ENCODE data around the gene ZNF524. TPM values are rescaled to one million over a fixed set of nuclear protein-coding genes. Genes with fewer than 3 reads are reported as not detected.

ZNF524 gene
- total RNA-seq, 1 experiment from 2014 or later: 26.4 TPM

GRCh38 chr19:55584871-55585270 is 15.2 kb upstream of the ZNF524 start:
- ChIA-PET CTCF (interaction anchor here (0.5 kb wide), 1 partner anchor 91 kb away, joined by 4 read pairs; no protein-coding TSS in a partner anchor), POLR2A (no interaction called here)
- Histone ChIP-seq H3K36me3 (ENCODE audit: control insufficient read depth, insufficient read depth, low read length) (no peaks in the 10 kb centered on the region; the same call in 1 of the 2 replicates), H3K27ac (ENCODE audit: low read length) (no peak overlapping the region), H3K27me3 (ENCODE audit: control insufficient read depth, insufficient read depth, low read length) (no peaks in the 10 kb centered on the region), H3K9me3 (ENCODE audit: control insufficient read depth, insufficient read depth, low read depth, low read length) (no peaks in the 10 kb centered on the region), H3K4me3 (ENCODE audit: low read depth in 2 of 2, low read length in 2 of 2) (no peak overlapping the region), H3K4me1 (ENCODE audit: control insufficient read depth, insufficient read depth, low read length) (peaks cover 25% of the 10 kb centered on the region)
- BruUV-seq (replicated peaks): no TSS peak
- in situ Hi-C loops (cut with HindIII; ENCODE audit: low pct_unique_long_range_greater_than_20kb, low sequenced_read_pairs): no loop called here
- ATAC-seq (no peak), DNase-seq (ENCODE audit: low read depth, low spot score) (no peak)
- intact Hi-C loops (cut with micrococcal nuclease; ENCODE audit: unreplicated experiment): loop anchor here (5.0 kb wide), 1 partner anchor 38 kb away; the partner anchor contains the start of gene SBK3
- TF ChIP-seq POLR2AphosphoS5 (IDR thresholded peaks at IDR 0.05; ENCODE audit: low read depth, low read length) (no peak), SIN3A (IDR thresholded peaks at IDR 0.05; ENCODE audit: borderline replicate concordance, insufficient read depth, low read depth, low read length) (no peak), CTCF (IDR thresholded peaks at IDR 0.05) (no peak), TCF7L2 (IDR thresholded peaks at IDR 0.05; ENCODE audit: low read depth, low read length) (no peak), REST (IDR thresholded peaks at IDR 0.05; ENCODE audit: insufficient read depth in 1 of 2, low read depth in 2 of 2, low read length in 1 of 2) (no peak)

- DNase-seq (ENCODE audit: low read depth, low spot score): no peak
- H3K36me3 ChIP-seq (ENCODE audit: control insufficient read depth, insufficient read depth, low read length): no peaks in the 10 kb centered on the region
- CTCF ChIA-PET: no interaction called here
Observed at GRCh38 chr19:55585658-55586339, 14.3 kb upstream of the ZNF524 start.

More at GRCh38 chr19:55585658-55586339, 14.3 kb upstream of the ZNF524 start:
- POLR2A ChIA-PET: no interaction called here
- in situ Hi-C loops (cut with HindIII; ENCODE audit: low pct_unique_long_range_greater_than_20kb, low sequenced_read_pairs) (no loop called here), intact Hi-C loops (cut with micrococcal nuclease; ENCODE audit: unreplicated experiment) (no loop called here)
- no TSS peak for BruUV-seq (replicated peaks)
- Histone ChIP-seq H3K27me3 (ENCODE audit: control insufficient read depth, insufficient read depth, low read length) (no peaks in the 10 kb centered on the region), H3K27ac (ENCODE audit: low read length) (peak overlapping the region; percentile 58), H3K9me3 (ENCODE audit: control insufficient read depth, insufficient read depth, low read depth, low read length) (no peaks in the 10 kb centered on the region), H3K4me3 (ENCODE audit: low read depth in 2 of 2, low read length in 2 of 2) (peak overlapping the region; percentile 28 to 63), H3K4me1 (ENCODE audit: control insufficient read depth, insufficient read depth, low read length) (peaks cover 25% of the 10 kb centered on the region)
- ATAC-seq: peak; percentile 70
- TF ChIP-seq CTCF (IDR thresholded peaks at IDR 0.05) (no peak), SIN3A (IDR thresholded peaks at IDR 0.05; ENCODE audit: borderline replicate concordance, insufficient read depth, low read depth, low read length) (no peak), POLR2AphosphoS5 (IDR thresholded peaks at IDR 0.05; ENCODE audit: low read depth, low read length) (no peak)

Data from Panc1 (cell line).